OCI-LY7 (cell line): ENCODE results near the gene CSNK2A1. TPM values are rescaled to one million over a fixed set of nuclear protein-coding genes. Genes with fewer than 3 reads are reported as not detected.

Experiments
- BruUV-seq: library from RNA; stranded (reverse); fragments of 400-500 nt; replicated peaks from 2 replicates; lab custom pipeline; 2021; lab: Mats Ljungman, UMichigan
- CTCF ChIA-PET: fragments of 300-600 bp; sonication (Branson Sonifier 250); formaldehyde crosslinking; loops from one replicate; lab custom pipeline; 2022; ENCODE audit warnings: antibody characterized with exemption; ENCODE audit not compliant: unreplicated experiment; lab: Charles Lee
- POLR2A ChIA-PET: fragments of 300-600 bp; sonication (Branson Sonifier 250); formaldehyde crosslinking; loops from one replicate; lab custom pipeline; 2022; ENCODE audit warnings: antibody characterized with exemption; lab: Charles Lee
- DNase-seq: peaks from one replicate; pipeline ENCODE4 v3.0.0-alpha.2; 2015; ENCODE audit warnings: low spot score
- H2AFZ ChIP-seq: fragments of 200-600 bp; sonication (generic), shearing (Covaris generic); 2 replicates; pipeline ENCODE4 v1.6.1; 2014; ENCODE audit warnings: mild to moderate bottlenecking, antibody characterized with exemption, low read length, moderate library complexity
- H3K27ac ChIP-seq: fragments of 200-600 bp; sonication (generic); 2 replicates; pipeline ENCODE4 v1.5.1; 2014; ENCODE audit warnings: mixed run types, low read depth, mild to moderate bottlenecking, moderate library complexity, low read length, inconsistent platforms; ENCODE audit not compliant: poor library complexity, severe bottlenecking
- H3K36me3 ChIP-seq: fragments of 200-600 bp; sonication (generic); 2 replicates; pipeline ENCODE4 v1.6.1; 2014; ENCODE audit warnings: mild to moderate bottlenecking, antibody characterized with exemption, low read length, moderate library complexity, mixed read lengths; ENCODE audit not compliant: insufficient read depth
- H3K4me1 ChIP-seq: fragments of 200-600 bp; sonication (generic); 2 replicates; pipeline ENCODE4 v1.5.1; 2014; ENCODE audit warnings: mild to moderate bottlenecking, low read length; ENCODE audit not compliant: insufficient read depth, poor library complexity, severe bottlenecking
- H3K4me2 ChIP-seq: fragments of 200-600 bp; sonication (generic); 2 replicates; pipeline ENCODE4 v1.6.1; 2014; ENCODE audit warnings: mild to moderate bottlenecking, low read length
- H3K4me3 ChIP-seq: fragments of 200-600 bp; sonication (generic); 2 replicates; pipeline ENCODE4 v1.5.1; 2014; ENCODE audit warnings: mild to moderate bottlenecking, low read depth, low read length; ENCODE audit not compliant: poor library complexity, severe bottlenecking
- H3K79me2 ChIP-seq: fragments of 200-600 bp; sonication (generic); 2 replicates; pipeline ENCODE4 v1.6.1; 2016; ENCODE audit warnings: low read depth, mild to moderate bottlenecking, low read length, moderate library complexity, mixed read lengths; ENCODE audit not compliant: insufficient read depth
- H3K9me2 ChIP-seq: fragments of 200-600 bp; sonication (generic); 2 replicates; pipeline ENCODE4 v1.6.1; 2016; ENCODE audit warnings: mild to moderate bottlenecking, low read length, mixed read lengths; ENCODE audit not compliant: insufficient read depth
- H3K9me3 ChIP-seq: fragments of 200-600 bp; sonication (generic); 2 replicates; pipeline ENCODE4 v1.6.1; 2014; ENCODE audit warnings: mild to moderate bottlenecking, mixed run types, low read length, mixed read lengths
- H4K20me1 ChIP-seq: fragments of 200-600 bp; sonication (generic); 2 replicates; pipeline ENCODE4 v1.6.1; 2014; ENCODE audit warnings: mild to moderate bottlenecking, antibody characterized with exemption, low read length, moderate library complexity, mixed read lengths; ENCODE audit not compliant: insufficient read depth
- EZH2phosphoT487 ChIP-seq: fragments of 200-600 bp; sonication (generic); IDR thresholded peaks from 2 replicates; pipeline ENCODE4 v1.6.1; 2018; ENCODE audit warnings: low read depth, borderline replicate concordance, mild to moderate bottlenecking, mixed run types, antibody characterized with exemption, low read length, moderate library complexity, mixed read lengths
- intact Hi-C: fragments of 100-400 bp; cut with micrococcal nuclease; formaldehyde crosslinking; loops from one replicate; pipeline ENCODE4 v1.10.0; 2022; ENCODE audit not compliant: unreplicated experiment
- total RNA-seq, 2 experiments: library from RNA; depleted of rRNA in 1 of 2; stranded (reverse); fragments of >200 nt in 1 of 2; shearing (Covaris generic) in 1 of 2; gene quantifications; 2 replicates each; pipeline ENCODE4 v1.2.3, GENCODE V29; 2014 to 2022
- TF ChIP-seq, protein P1 (sequence below): fragments of 200-600 bp; sonication (generic); conservative IDR thresholded peaks from 2 replicates; pipeline ENCODE4 v1.5.1; 2014; ENCODE audit warnings: mild to moderate bottlenecking, antibody characterized with exemption, low read length, moderate library complexity, mixed read lengths

CSNK2A1 gene
- total RNA-seq, 2 experiments from 2014 or later = 90.8 to 164 TPM

DNA sequence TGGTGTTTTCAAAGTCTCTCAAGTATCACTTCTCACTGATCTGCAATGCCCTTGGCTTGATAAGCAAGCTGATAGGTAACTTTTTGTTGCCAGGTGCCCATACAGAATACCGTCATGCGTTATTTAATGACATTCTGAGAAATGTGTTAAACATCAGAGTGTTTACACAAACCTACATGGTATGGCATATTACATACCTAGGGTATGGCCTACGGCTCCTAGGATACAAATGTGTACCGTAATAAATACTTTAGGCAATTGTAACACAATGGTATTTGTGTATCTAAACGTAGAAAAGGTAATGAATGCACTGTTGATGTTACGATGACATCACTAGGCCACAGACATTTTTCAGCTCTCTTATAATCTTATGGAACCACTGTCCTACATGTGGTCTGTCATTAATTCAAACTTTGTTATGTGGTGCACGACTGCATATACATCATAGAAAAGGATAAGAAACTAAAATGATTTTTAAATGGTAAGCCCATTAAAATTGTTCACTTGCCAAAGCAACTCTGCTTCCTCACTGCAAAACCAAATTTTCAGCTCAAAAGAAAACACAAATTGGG lies 35.7 kb downstream of the CSNK2A1 start:
- H3K4me3 ChIP-seq = no peak overlapping the region
- ChIA-PET CTCF (no interaction called here), POLR2A (interaction anchor here (0.7 to 1.4 kb wide), 2 partner anchors 14 to 17 kb away, joined by 4 to 5 read pairs; no protein-coding TSS in a partner anchor)
- H3K27ac ChIP-seq = no peak overlapping the region
- no peaks in the 10 kb centered on the region for H3K9me3 ChIP-seq
- peaks cover 14% of the 10 kb centered on the region for H4K20me1 ChIP-seq
- H3K79me2 ChIP-seq = peaks cover 48% of the 10 kb centered on the region
- no peak overlapping the region for H2AFZ ChIP-seq
- DNase-seq = no peak
- TF ChIP-seq, protein P1, sequence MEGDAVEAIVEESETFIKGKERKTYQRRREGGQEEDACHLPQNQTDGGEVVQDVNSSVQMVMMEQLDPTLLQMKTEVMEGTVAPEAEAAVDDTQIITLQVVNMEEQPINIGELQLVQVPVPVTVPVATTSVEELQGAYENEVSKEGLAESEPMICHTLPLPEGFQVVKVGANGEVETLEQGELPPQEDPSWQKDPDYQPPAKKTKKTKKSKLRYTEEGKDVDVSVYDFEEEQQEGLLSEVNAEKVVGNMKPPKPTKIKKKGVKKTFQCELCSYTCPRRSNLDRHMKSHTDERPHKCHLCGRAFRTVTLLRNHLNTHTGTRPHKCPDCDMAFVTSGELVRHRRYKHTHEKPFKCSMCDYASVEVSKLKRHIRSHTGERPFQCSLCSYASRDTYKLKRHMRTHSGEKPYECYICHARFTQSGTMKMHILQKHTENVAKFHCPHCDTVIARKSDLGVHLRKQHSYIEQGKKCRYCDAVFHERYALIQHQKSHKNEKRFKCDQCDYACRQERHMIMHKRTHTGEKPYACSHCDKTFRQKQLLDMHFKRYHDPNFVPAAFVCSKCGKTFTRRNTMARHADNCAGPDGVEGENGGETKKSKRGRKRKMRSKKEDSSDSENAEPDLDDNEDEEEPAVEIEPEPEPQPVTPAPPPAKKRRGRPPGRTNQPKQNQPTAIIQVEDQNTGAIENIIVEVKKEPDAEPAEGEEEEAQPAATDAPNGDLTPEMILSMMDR = no peak
- TF ChIP-seq EZH2phosphoT487 = no peak
- H3K36me3 ChIP-seq = peaks cover 81% of the 10 kb centered on the region
- H3K9me2 ChIP-seq = no peaks in the 10 kb centered on the region
- BruUV-seq = no TSS peak
- no peak overlapping the region for H3K4me2 ChIP-seq
- intact Hi-C loops = no loop called here
- peaks cover 16% of the 10 kb centered on the region for H3K4me1 ChIP-seq

DNA sequence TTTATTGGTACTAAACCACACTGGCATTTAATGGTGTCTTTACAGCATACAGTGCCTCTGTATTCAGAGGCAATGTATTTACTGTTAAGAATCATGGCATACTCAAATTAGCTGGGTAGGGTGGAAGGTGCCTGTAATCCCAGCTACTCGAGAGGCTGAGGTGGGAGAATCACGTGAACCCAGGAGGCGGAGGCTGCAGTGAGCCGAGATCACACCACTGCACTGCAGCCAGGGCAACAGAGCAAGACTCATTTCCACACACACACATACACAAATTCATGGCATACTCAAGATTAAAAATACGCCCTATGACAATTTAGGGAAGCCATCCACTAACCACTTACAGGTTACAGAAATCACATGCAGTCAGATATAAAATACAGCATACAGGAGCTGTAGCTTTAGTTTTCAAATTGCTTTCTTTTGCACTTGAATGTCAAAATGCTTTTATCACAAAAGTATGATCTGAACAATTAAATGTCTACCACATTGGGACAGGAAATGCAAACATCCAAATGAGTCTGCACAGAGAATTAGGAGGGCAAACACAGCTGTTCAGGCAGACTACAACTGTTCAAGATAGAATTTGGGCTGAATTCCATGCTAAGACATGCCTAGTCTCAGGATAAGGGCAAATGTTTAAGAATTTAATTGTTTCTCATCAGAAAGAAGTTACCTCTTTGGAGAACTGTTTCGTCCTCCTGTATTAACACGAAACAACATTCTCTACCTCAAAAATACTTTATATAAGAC lies 36.4 kb downstream of the CSNK2A1 start:
- peaks cover 16% of the 10 kb centered on the region for H3K4me1 ChIP-seq
- H3K79me2 ChIP-seq = peaks cover 42% of the 10 kb centered on the region
- ChIA-PET CTCF (no interaction called here), POLR2A (interaction anchor here (0.6 to 1.3 kb wide), 3 partner anchors 10 to 16 kb away, joined by 3 to 4 read pairs (median 3); no protein-coding TSS in a partner anchor)
- no peak overlapping the region for H3K4me2 ChIP-seq
- TF ChIP-seq EZH2phosphoT487 = no peak
- TF ChIP-seq, protein P1 = no peak
- H2AFZ ChIP-seq = no peak overlapping the region
- DNase-seq = no peak
- BruUV-seq = no TSS peak
- no peaks in the 10 kb centered on the region for H3K9me2 ChIP-seq
- H3K9me3 ChIP-seq = no peaks in the 10 kb centered on the region
- intact Hi-C loops = no loop called here
- H3K4me3 ChIP-seq = no peak overlapping the region
- peaks cover 7% of the 10 kb centered on the region for H4K20me1 ChIP-seq
- H3K36me3 ChIP-seq = peaks cover 82% of the 10 kb centered on the region
- no peak overlapping the region for H3K27ac ChIP-seq
